Heart left ventricle (tissue), 16 donors: ENCODE measurements around the gene FGF2. TPM values are rescaled to one million over a fixed set of nuclear protein-coding genes. Genes with fewer than 3 reads are reported as not detected.

Experiments used
- ATAC-seq, 4 donors: fragments of 200-7000 bp; cut with Tn5 transposase; one replicate each; pipeline ENCODE4 v1.9.1; 2020 to 2022; ENCODE audit warnings: moderate library complexity in 4 of 4, mild to moderate bottlenecking in 3 of 4, moderate number of reproducible peaks in 1 of 4
- DNase-seq, 5 donors: peaks; one replicate each; pipeline ENCODE4 v3.0.0-alpha.2; 2020
- H3K27ac ChIP-seq, 12 donors: fragments of 200-600 bp; sonication (generic) in 4 of 12; one replicate each; pipeline versions ENCODE4 v1.5.0 to v1.8.0; 2016 to 2022; ENCODE audit warnings: mild to moderate bottlenecking in 2 of 12
- H3K27me3 ChIP-seq, 9 donors: fragments of 200-600 bp; sonication (generic) in 2 of 9; one replicate each; pipeline versions ENCODE4 v1.5.1 to v1.8.0; 2016 to 2022; ENCODE audit warnings: mild to moderate bottlenecking in 3 of 9
- H3K36me3 ChIP-seq, 9 donors: fragments of 200-600 bp; sonication (generic) in 2 of 9; one replicate each; pipeline versions ENCODE4 v1.5.0 to v1.8.0; 2018 to 2022; ENCODE audit warnings: mild to moderate bottlenecking in 2 of 9
- H3K4me1 ChIP-seq, 12 donors: fragments of 200-600 bp; sonication (generic) in 4 of 12; one replicate each; pipeline versions ENCODE4 v1.5.0 to v1.8.0; 2016 to 2022; ENCODE audit warnings: mild to moderate bottlenecking in 3 of 12
- H3K4me3 ChIP-seq, 12 donors: fragments of 200-600 bp; sonication (generic) in 4 of 12; one replicate each; pipeline versions ENCODE4 v1.5.0 to v1.8.0; 2017 to 2022; ENCODE audit warnings: mild to moderate bottlenecking in 9 of 12, moderate library complexity in 4 of 12
- H3K9me3 ChIP-seq, 12 donors: fragments of 200-600 bp; sonication (generic) in 4 of 12; one replicate each; pipeline versions ENCODE4 v1.5.0 to v1.8.0; 2016 to 2022; ENCODE audit warnings: mild to moderate bottlenecking in 1 of 12
- POLR2A ChIP-seq, 2 donors: fragments of 450-650 bp; IDR thresholded peaks; one replicate each; pipeline ENCODE4 v1.6.1; 2017; ENCODE audit warnings: antibody characterized with exemption in 2 of 2, mild to moderate bottlenecking in 2 of 2, moderate library complexity in 2 of 2
- WGBS, 4 donors: extraction: QIAGEN DNeasy Blood & Tissue Kit in 2 of 4; methylation state at CpG; one replicate each; pipeline versions ENCODE4 v1.1.5 to v1.1.7; 2013 to 2018; 5-methylcytosine and 5-hydroxymethylcytosine counted together
- intact Hi-C, 10 donors: fragments of 100-400 bp; cut with DNase I; formaldehyde crosslinking; loops; one replicate each; pipeline versions ENCODE4 v1.11.1 to v1.14.2; 2022
- polyA plus RNA-seq, 2 donors: library from polyadenylated mRNA; stranded (reverse); fragments of 200-250 nt; gene quantifications; one replicate each; pipeline ENCODE4 v1.2.3, GENCODE V29; 2013
- total RNA-seq, 9 donors: library from RNA; depleted of rRNA in 2 of 9; stranded (reverse); fragments of >200 nt in 2 of 9; fragmentation: NEBNext Ultra II Directional in 3 of 9; extraction: Animal tissue kit (Norgen Biotek cat#: 25700) in 3 of 9; gene quantifications; one replicate each; pipeline versions ENCODE4 v1.1.0 to v1.2.4, GENCODE V29; 2016 to 2023
- TF ChIP-seq, protein P1 (sequence below), 12 donors: fragments of 200-600 bp; sonication (generic) in 4 of 12; IDR thresholded peaks; one replicate each; pipeline versions ENCODE4 v1.5.0 to v1.8.0; 2018 to 2022; ENCODE audit warnings: antibody characterized with exemption in 12 of 12, mild to moderate bottlenecking in 5 of 12
- donor health status: ischemic (EF 13 %, LVEDD 7.1; RV severe dilation, severe dysfunction).
- donor health status: healthy with polysubstance abuse.
- donor health status: DM: no; HTN: yes; CAD: no.
- donor health status: DM: no; HTN: no; CAD: no.
- donor health status: ischemic (EF 25% LVEDD 6.9; RV normal size, moderate dysfunction).
- donor health status: ischemic (EF 25% LVEDD 5.7; RV mildly dilated, moderate dysfunction).
- donor health status: healthy.
- donor health status: DM: yes; HTN: yes; CAD: no.
- donor health status: ischemic (EF 35%, LVEDD 5.7; RV mildly dilated, moderate dysfunction).
- donor health status: nonischemic (EF 11% LVEDD 7.7; RV severe dilation, severe dysfunction).
- donor health status: DM: yes; HTN: yes; CAD: no.
- donor health status: PGD.
- donor health status: ischemic (EF 29% LVEDD 5.4; RV normal size, mild dysfunction).
- donor health status: nonischemic (EF 23%, LVEDD 6.1; RV moderate dilation, normal function).

Gene FGF2
- total and polyA plus RNA-seq, 11 donors, result 2.2 to 14.4 (median 5.9) TPM

DNA sequence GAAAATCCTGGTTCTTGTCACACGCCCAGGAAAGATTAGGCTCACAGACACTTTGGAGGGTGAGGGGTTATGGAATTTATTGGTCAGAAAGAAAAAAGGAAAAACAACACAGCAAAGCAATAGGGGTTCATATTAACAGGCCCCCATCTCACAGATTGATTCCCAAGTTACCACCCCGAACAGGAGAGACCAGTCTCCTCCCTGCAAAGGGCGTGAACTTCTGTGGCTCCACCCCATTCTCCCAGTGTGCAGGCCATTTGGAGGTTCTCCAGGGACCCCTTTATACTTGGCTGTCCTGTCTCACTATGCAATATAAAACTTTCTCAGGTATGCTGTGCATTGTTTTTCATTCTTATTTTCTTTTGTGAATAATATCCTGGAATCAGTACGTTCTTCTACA, 7.4 kb downstream of the FGF2 start:
- TF ChIP-seq, protein P1, sequence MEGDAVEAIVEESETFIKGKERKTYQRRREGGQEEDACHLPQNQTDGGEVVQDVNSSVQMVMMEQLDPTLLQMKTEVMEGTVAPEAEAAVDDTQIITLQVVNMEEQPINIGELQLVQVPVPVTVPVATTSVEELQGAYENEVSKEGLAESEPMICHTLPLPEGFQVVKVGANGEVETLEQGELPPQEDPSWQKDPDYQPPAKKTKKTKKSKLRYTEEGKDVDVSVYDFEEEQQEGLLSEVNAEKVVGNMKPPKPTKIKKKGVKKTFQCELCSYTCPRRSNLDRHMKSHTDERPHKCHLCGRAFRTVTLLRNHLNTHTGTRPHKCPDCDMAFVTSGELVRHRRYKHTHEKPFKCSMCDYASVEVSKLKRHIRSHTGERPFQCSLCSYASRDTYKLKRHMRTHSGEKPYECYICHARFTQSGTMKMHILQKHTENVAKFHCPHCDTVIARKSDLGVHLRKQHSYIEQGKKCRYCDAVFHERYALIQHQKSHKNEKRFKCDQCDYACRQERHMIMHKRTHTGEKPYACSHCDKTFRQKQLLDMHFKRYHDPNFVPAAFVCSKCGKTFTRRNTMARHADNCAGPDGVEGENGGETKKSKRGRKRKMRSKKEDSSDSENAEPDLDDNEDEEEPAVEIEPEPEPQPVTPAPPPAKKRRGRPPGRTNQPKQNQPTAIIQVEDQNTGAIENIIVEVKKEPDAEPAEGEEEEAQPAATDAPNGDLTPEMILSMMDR (IDR thresholded peaks at IDR 0.05), result no peak
- TF ChIP-seq POLR2A (IDR thresholded peaks at IDR 0.05), result no peak
- H3K36me3 ChIP-seq, result peaks cover 0 to 4% (median 0%) of the 10 kb centered on the region in 9 donors
- H3K4me1 ChIP-seq, result peaks cover 0 to 14% (median 0%) of the 10 kb centered on the region in 12 donors
- intact Hi-C loops, result loop anchor here in 1 of 10 donors (10.0 kb wide), 1 partner anchor 61 kb away; no protein-coding TSS in a partner anchor
- H3K27ac ChIP-seq, result peak overlapping the region in 1 of 12 donors; percentile 27
- peaks cover 0 to 9% (median 0%) of the 10 kb centered on the region in 9 donors for H3K27me3 ChIP-seq
- no peak overlapping the region for H3K4me3 ChIP-seq
- no peak for DNase-seq
- 75 to 81% (median 78%) methylated on average over 4 of the region's 4 CpGs for WGBS, 4 donors
- no peaks in the 10 kb centered on the region for H3K9me3 ChIP-seq
- ATAC-seq, result no peak

DNA sequence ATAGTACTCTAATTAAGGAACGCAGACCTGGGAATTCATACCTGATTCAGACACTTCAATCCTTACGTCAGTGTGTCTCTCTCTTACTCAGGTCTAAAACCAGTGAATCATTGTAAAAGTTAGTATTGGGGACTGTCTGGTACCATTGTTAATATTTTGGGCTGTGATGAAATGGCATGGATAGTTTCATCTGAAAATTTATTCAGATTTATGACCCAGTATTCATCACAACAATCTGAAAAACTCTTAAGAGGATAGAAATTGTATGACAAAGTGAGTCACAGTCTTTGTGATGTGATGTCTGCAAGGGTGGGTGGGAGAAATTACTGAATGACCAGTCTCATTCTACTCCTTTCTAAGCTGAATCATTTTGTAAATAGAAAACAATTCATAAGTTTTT, 10.3 kb downstream of the FGF2 start:
- peaks cover 0 to 15% (median 0%) of the 10 kb centered on the region in 9 donors for H3K36me3 ChIP-seq
- no peak overlapping the region for H3K27ac ChIP-seq
- no peak overlapping the region for H3K4me3 ChIP-seq
- no peaks in the 10 kb centered on the region for H3K9me3 ChIP-seq
- intact Hi-C loops, result loop anchor here in 1 of 10 donors (10.0 kb wide), 1 partner anchor 58 kb away; no protein-coding TSS in a partner anchor
- no peaks in the 10 kb centered on the region for H3K27me3 ChIP-seq
- no peak for TF ChIP-seq POLR2A (IDR thresholded peaks at IDR 0.05)
- TF ChIP-seq, protein P1 (IDR thresholded peaks at IDR 0.05), result no peak
- H3K4me1 ChIP-seq, result peaks cover 0 to 23% (median 5%) of the 10 kb centered on the region in 12 donors
- 93 to 97% (median 94%) methylated on average over 2 of the region's 2 CpGs for WGBS, 4 donors
- DNase-seq, result no peak
- peak in 1 of 4 donors; percentile 81 for ATAC-seq

DNA sequence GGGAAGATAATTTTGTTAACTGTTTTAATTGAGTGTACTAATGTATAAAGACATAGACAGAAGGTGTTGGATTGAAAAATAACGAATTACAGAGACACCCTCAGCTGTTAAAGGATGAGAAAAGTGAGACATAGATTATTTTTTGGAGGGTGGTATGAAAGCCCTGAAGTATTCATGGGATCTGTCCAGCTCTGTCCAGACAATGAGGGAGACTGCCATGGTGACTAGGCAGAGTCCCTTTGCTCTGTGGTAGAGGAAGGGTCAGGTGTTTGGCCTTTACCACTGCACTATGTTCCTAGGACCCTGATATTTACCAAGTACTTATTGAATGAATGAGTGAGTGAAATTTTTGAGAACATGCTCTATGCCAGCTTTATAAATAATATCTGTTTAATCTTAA, 11.4 kb downstream of the FGF2 start:
- ATAC-seq (no peak), DNase-seq (no peak)
- Histone ChIP-seq H3K36me3 (peaks cover 0 to 15% (median 0%) of the 10 kb centered on the region in 9 donors), H3K4me3 (no peak overlapping the region), H3K9me3 (no peaks in the 10 kb centered on the region), H3K4me1 (peaks cover 0 to 26% (median 5%) of the 10 kb centered on the region in 12 donors), H3K27ac (no peak overlapping the region), H3K27me3 (no peaks in the 10 kb centered on the region)
- TF ChIP-seq POLR2A (IDR thresholded peaks at IDR 0.05), result no peak
- TF ChIP-seq, protein P1 (IDR thresholded peaks at IDR 0.05), result no peak
- intact Hi-C loops, result loop anchor here in 1 of 10 donors (10.0 kb wide), 1 partner anchor 57 kb away; no protein-coding TSS in a partner anchor
- 79 to 87% (median 81%) methylated on average over 1 of the region's 1 CpG for WGBS, 4 donors

- Histone ChIP-seq H3K4me3 (no peak overlapping the region), H3K4me1 (peaks cover 0 to 28% (median 5%) of the 10 kb centered on the region in 12 donors), H3K9me3 (no peaks in the 10 kb centered on the region), H3K27me3 (no peaks in the 10 kb centered on the region), H3K27ac (peak overlapping the region in 1 of 12 donors; percentile 61), H3K36me3 (peaks cover 0 to 15% (median 0%) of the 10 kb centered on the region in 9 donors)
- ATAC-seq (no peak), DNase-seq (no peak)
- no peak for TF ChIP-seq POLR2A (IDR thresholded peaks at IDR 0.05)
- TF ChIP-seq, protein P1 (IDR thresholded peaks at IDR 0.05), result no peak
- WGBS, 4 donors, result 92 to 96% (median 93%) methylated on average over 1 of the region's 1 CpG
- intact Hi-C loops, result loop anchor here in 1 of 10 donors (10.0 kb wide), 1 partner anchor 62 kb away; no protein-coding TSS in a partner anchor
These were observed 15.8 kb downstream of the FGF2 start for GRCh38 chr4:122842392-122842791.
